Liver (tissue), 9 donors: ENCODE results near the gene CEP83. TPM values are rescaled to one million over a fixed set of nuclear protein-coding genes. Genes with fewer than 3 reads are reported as not detected.

Experiments used
- DNase-seq: peaks from one replicate; pipeline ENCODE4 v3.0.0-alpha.2; 2017; ENCODE audit warnings: low spot score
- H3K27ac ChIP-seq, 2 donors: one replicate each; pipeline ENCODE4 v1.7.0; 2013; ENCODE audit warnings: inconsistent platforms in 2 of 2, low read length in 2 of 2, control low read depth in 1 of 2, low read depth in 1 of 2, mild to moderate bottlenecking in 1 of 2
- H3K27me3 ChIP-seq, 4 donors: one replicate each; pipeline versions ENCODE4 v1.6.1 to v1.7.0; 2013; ENCODE audit warnings: low read length in 3 of 4, inconsistent platforms in 1 of 4, mild to moderate bottlenecking in 1 of 4, moderate library complexity in 1 of 4; ENCODE audit not compliant: control insufficient read depth in 4 of 4, insufficient read depth in 4 of 4
- H3K36me3 ChIP-seq, 4 donors: one replicate each; pipeline versions ENCODE4 v1.6.1 to v1.7.0; 2013; ENCODE audit warnings: low read length in 3 of 4, mild to moderate bottlenecking in 3 of 4, low read depth in 1 of 4, moderate library complexity in 1 of 4; ENCODE audit not compliant: control insufficient read depth in 4 of 4, insufficient read depth in 3 of 4
- H3K4me1 ChIP-seq, 4 donors: one replicate each; pipeline versions ENCODE4 v1.6.1 to v1.7.0; 2013; ENCODE audit warnings: low read length in 3 of 4, mild to moderate bottlenecking in 3 of 4, moderate library complexity in 1 of 4; ENCODE audit not compliant: control insufficient read depth in 4 of 4, insufficient read depth in 4 of 4
- H3K4me3 ChIP-seq, 3 donors: one replicate each; pipeline versions ENCODE4 v1.6.1 to v1.7.0; 2013; ENCODE audit warnings: low read length in 3 of 3, control low read depth in 1 of 3, low read depth in 1 of 3, mild to moderate bottlenecking in 1 of 3
- H3K9ac ChIP-seq, 2 donors: one replicate each; pipeline ENCODE4 v1.7.0; 2013; ENCODE audit warnings: low read length in 2 of 2, mild to moderate bottlenecking in 2 of 2, moderate library complexity in 2 of 2, control low read depth in 1 of 2, low read depth in 1 of 2
- H3K9me3 ChIP-seq, 4 donors: one replicate each; pipeline versions ENCODE4 v1.6.1 to v1.7.0; 2013; ENCODE audit warnings: low read length in 3 of 4; ENCODE audit not compliant: control insufficient read depth in 4 of 4
- EGR1 ChIP-seq, 2 donors: IDR thresholded peaks; 2 replicates each; pipeline ENCODE4 v1.6.1; 2016 to 2018; ENCODE audit warnings: antibody characterized with exemption in 2 of 2, low read depth in 2 of 2
- FOXA1 ChIP-seq: IDR thresholded peaks from 2 replicates; pipeline ENCODE4 v1.6.1; 2016; ENCODE audit warnings: antibody characterized with exemption
- FOXA2 ChIP-seq: IDR thresholded peaks from 2 replicates; pipeline ENCODE4 v1.6.1; 2016; ENCODE audit warnings: antibody characterized with exemption
- GABPA ChIP-seq, 2 donors: IDR thresholded peaks in 1 of 2; conservative IDR thresholded peaks in 1 of 2; 2 replicates each; pipeline ENCODE4 v1.6.1; 2016; ENCODE audit warnings: antibody characterized with exemption in 2 of 2, mild to moderate bottlenecking in 1 of 2, moderate library complexity in 1 of 2
- HNF4A ChIP-seq, 2 donors: conservative IDR thresholded peaks; 2 replicates each; pipeline ENCODE4 v1.6.1; 2016; ENCODE audit warnings: antibody characterized with exemption in 2 of 2, mild to moderate bottlenecking in 2 of 2
- HNF4G ChIP-seq: IDR thresholded peaks from 2 replicates; pipeline ENCODE4 v1.6.1; 2016; ENCODE audit warnings: antibody characterized with exemption
- JUND ChIP-seq, 2 donors: IDR thresholded peaks; 2 replicates each; pipeline ENCODE4 v1.6.1; 2016; ENCODE audit warnings: antibody characterized with exemption in 2 of 2
- MAX ChIP-seq: IDR thresholded peaks from 2 replicates; pipeline ENCODE4 v1.6.1; 2016; ENCODE audit warnings: antibody characterized with exemption
- NR2F2 ChIP-seq: IDR thresholded peaks from 2 replicates; pipeline ENCODE4 v1.6.1; 2016; ENCODE audit warnings: antibody characterized with exemption
- RAD21 ChIP-seq, 2 donors: IDR thresholded peaks; 2 replicates each; pipeline ENCODE4 v1.6.1; 2016; ENCODE audit warnings: antibody characterized with exemption in 2 of 2, mild to moderate bottlenecking in 2 of 2
- REST ChIP-seq: IDR thresholded peaks from 2 replicates; pipeline ENCODE4 v1.6.1; 2016; ENCODE audit warnings: antibody characterized with exemption, mild to moderate bottlenecking
- RXRA ChIP-seq, 2 donors: IDR thresholded peaks; 2 replicates each; pipeline ENCODE4 v1.6.1; 2017 to 2018; ENCODE audit warnings: antibody characterized with exemption in 2 of 2, mild to moderate bottlenecking in 1 of 2
- SP1 ChIP-seq: IDR thresholded peaks from 2 replicates; pipeline ENCODE4 v1.6.1; 2018; ENCODE audit warnings: antibody characterized with exemption, mild to moderate bottlenecking
- TAF1 ChIP-seq: conservative IDR thresholded peaks from 2 replicates; pipeline ENCODE4 v1.6.1; 2016; ENCODE audit warnings: antibody characterized with exemption, mild to moderate bottlenecking
- YY1 ChIP-seq: IDR thresholded peaks from 2 replicates; pipeline ENCODE4 v1.6.1; 2016; ENCODE audit warnings: antibody characterized with exemption, mild to moderate bottlenecking
- WGBS: extraction: QIAGEN DNeasy Blood & Tissue Kit; methylation state at CpG from one replicate; pipeline ENCODE4 v1.1.7; 2013; 5-methylcytosine and 5-hydroxymethylcytosine counted together
- polyA plus RNA-seq, 2 donors: library from polyadenylated mRNA; stranded (reverse) in 1 of 2; unstranded in 1 of 2; fragments of 200-250 nt in 1 of 2; fragments of >200 nt in 1 of 2; fragmentation: Nextera tagmentation in 1 of 2; extraction: Ambion mirVana in 1 of 2; gene quantifications; one replicate each; pipeline versions ENCODE4 v1.2.1 to v1.2.3, GENCODE V29; 2013 to 2015
- total RNA-seq, 2 donors: library from RNA; depleted of rRNA; stranded (reverse); fragments of >200 nt; gene quantifications; one replicate each; pipeline ENCODE4 v1.2.3, GENCODE V29; 2014
- TF ChIP-seq, protein P1 (sequence below): IDR thresholded peaks from 2 replicates; pipeline ENCODE4 v1.6.1; 2016; ENCODE audit warnings: antibody characterized with exemption
- TF ChIP-seq, protein P2 (sequence below): fragments of 150-350 bp; IDR thresholded peaks from 2 replicates; pipeline ENCODE4 v1.5.1; 2017; ENCODE audit warnings: improper control_type of control experiment, low read depth, low read length; ENCODE audit not compliant: missing input control
- TF ChIP-seq, protein P3 (sequence below): IDR thresholded peaks from 2 replicates; pipeline ENCODE4 v1.6.1; 2016; ENCODE audit warnings: antibody characterized with exemption
- donor health status: healthy.
- donor health status: healthy.
- donor health status: healthy.
- donor health status: healthy.
- donor health status: healthy.

The CEP83 gene
- total and polyA plus RNA-seq, 4 donors: 1.9 to 8.4 (median 5.2) TPM

DNA sequence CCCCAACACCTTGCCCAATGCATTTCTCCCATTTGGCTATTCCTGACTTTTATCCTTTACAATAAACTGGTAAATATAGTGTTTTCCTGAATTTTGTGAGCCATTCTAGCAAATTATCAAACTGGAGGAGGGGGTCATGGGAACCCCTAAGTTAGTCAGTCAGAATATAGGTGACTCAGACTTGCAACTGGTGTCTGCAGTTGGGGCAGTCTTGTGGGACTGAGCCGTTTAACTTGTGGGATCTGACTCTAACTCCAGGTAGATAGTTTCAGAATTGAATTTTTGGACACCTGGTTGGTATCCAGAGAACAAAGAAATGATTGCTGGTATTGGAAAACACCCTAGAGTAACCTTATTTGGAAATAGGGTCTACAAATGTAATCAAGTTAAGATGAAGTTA is 133.4 kb downstream of the CEP83 start:
- DNase-seq: no peak
- TF ChIP-seq RAD21 (IDR thresholded peaks at IDR 0.05): no peak
- TF ChIP-seq FOXA1: no peak
- no peak for TF ChIP-seq JUND (IDR thresholded peaks at IDR 0.05)
- TF ChIP-seq, protein P1, sequence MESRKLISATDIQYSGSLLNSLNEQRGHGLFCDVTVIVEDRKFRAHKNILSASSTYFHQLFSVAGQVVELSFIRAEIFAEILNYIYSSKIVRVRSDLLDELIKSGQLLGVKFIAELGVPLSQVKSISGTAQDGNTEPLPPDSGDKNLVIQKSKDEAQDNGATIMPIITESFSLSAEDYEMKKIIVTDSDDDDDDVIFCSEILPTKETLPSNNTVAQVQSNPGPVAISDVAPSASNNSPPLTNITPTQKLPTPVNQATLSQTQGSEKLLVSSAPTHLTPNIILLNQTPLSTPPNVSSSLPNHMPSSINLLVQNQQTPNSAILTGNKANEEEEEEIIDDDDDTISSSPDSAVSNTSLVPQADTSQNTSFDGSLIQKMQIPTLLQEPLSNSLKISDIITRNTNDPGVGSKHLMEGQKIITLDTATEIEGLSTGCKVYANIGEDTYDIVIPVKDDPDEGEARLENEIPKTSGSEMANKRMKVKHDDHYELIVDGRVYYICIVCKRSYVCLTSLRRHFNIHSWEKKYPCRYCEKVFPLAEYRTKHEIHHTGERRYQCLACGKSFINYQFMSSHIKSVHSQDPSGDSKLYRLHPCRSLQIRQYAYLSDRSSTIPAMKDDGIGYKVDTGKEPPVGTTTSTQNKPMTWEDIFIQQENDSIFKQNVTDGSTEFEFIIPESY: no peak
- TF ChIP-seq HNF4A (conservative IDR thresholded peaks at IDR 0.05): no peak
- TF ChIP-seq, protein P2, sequence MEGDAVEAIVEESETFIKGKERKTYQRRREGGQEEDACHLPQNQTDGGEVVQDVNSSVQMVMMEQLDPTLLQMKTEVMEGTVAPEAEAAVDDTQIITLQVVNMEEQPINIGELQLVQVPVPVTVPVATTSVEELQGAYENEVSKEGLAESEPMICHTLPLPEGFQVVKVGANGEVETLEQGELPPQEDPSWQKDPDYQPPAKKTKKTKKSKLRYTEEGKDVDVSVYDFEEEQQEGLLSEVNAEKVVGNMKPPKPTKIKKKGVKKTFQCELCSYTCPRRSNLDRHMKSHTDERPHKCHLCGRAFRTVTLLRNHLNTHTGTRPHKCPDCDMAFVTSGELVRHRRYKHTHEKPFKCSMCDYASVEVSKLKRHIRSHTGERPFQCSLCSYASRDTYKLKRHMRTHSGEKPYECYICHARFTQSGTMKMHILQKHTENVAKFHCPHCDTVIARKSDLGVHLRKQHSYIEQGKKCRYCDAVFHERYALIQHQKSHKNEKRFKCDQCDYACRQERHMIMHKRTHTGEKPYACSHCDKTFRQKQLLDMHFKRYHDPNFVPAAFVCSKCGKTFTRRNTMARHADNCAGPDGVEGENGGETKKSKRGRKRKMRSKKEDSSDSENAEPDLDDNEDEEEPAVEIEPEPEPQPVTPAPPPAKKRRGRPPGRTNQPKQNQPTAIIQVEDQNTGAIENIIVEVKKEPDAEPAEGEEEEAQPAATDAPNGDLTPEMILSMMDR: no peak
- TF ChIP-seq TAF1: no peak
- TF ChIP-seq HNF4G: no peak
- TF ChIP-seq REST: no peak
- no peak for TF ChIP-seq SP1
- TF ChIP-seq GABPA (IDR thresholded peaks at IDR 0.05 in 1 of 2, conservative IDR thresholded peaks at IDR 0.05 in 1 of 2): no peak
- no peak for TF ChIP-seq MAX
- no peak for TF ChIP-seq RXRA (IDR thresholded peaks at IDR 0.05)
- no peak for TF ChIP-seq NR2F2
- no peak for TF ChIP-seq YY1
- TF ChIP-seq, protein P3, sequence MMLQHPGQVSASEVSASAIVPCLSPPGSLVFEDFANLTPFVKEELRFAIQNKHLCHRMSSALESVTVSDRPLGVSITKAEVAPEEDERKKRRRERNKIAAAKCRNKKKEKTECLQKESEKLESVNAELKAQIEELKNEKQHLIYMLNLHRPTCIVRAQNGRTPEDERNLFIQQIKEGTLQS: no peak
- peaks cover 0 to 6% (median under 1%) of the 10 kb centered on the region in 4 donors for H3K9me3 ChIP-seq
- 96% methylated on average over 1 of the region's 1 CpG for WGBS
- peaks cover 0 to 9% (median 2%) of the 10 kb centered on the region in 4 donors for H3K36me3 ChIP-seq
- no peaks in the 10 kb centered on the region for H3K4me1 ChIP-seq
- H3K9ac ChIP-seq: no peak overlapping the region
- H3K27ac ChIP-seq: no peak overlapping the region
- no peak overlapping the region for H3K4me3 ChIP-seq
- no peaks in the 10 kb centered on the region for H3K27me3 ChIP-seq

DNA sequence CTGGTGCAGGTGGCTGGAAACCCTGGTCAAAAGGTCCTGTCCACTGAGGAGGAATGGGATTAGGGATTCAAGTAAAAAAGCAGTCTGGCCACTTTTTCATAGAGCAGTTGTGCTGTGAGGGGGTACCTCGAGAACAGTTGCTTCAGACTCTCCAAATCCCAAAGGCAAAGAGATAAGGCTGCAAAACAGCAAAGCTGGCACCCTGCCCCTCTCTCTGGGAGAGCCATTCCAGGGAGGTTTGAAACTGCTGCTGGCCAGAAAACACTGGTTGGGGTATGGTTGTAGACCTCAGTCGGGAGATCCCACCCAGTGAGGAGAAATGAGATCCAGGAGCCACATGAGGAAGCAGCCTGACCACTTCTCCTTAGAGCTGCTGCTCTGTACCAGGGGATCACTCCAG is 137.3 kb downstream of the CEP83 start:
- H3K4me3 ChIP-seq: no peak overlapping the region
- TF ChIP-seq FOXA2 (no peak), SP1 (no peak), JUND (IDR thresholded peaks at IDR 0.05) (no peak), TAF1 (no peak), HNF4G (no peak), EGR1 (IDR thresholded peaks at IDR 0.05; ENCODE audit: low read depth in 2 of 2) (no peak), RAD21 (IDR thresholded peaks at IDR 0.05) (no peak), REST (no peak), HNF4A (conservative IDR thresholded peaks at IDR 0.05) (no peak), FOXA1 (no peak), MAX (no peak), YY1 (no peak)
- H3K9me3 ChIP-seq: peaks cover 0 to 13% (median 8%) of the 10 kb centered on the region in 4 donors
- 94% methylated on average over 2 of the region's 2 CpGs for WGBS
- peaks cover 0 to 11% (median 2%) of the 10 kb centered on the region in 4 donors for H3K36me3 ChIP-seq
- H3K27me3 ChIP-seq: no peaks in the 10 kb centered on the region
- H3K4me1 ChIP-seq: no peaks in the 10 kb centered on the region
- DNase-seq: no peak
- H3K9ac ChIP-seq: no peak overlapping the region
- no peak overlapping the region for H3K27ac ChIP-seq
